Endodermal cell (in vitro differentiated cells): ENCODE data around the gene TMEM120B. TPM values are rescaled to one million over a fixed set of nuclear protein-coding genes. Genes with fewer than 3 reads are reported as not detected.
A peak's percentile ranks its signal among the peaks of the same experiment; 100 is the strongest.
"Not testable (repeated sequence)": the region's sequence is repeated elsewhere in the genome, so short reads cannot be mapped to it uniquely, and the experiment has no call there.

ENCODE experiments used
- DNase-seq: peaks from one replicate; pipeline ENCODE4 v3.0.0-alpha.2; 2017
- H3K27ac ChIP-seq: 2 replicates; pipeline ENCODE4 v1.5.1; 2013; ENCODE audit warnings: mild to moderate bottlenecking, low read depth, low read length, moderate library complexity
- H3K27me3 ChIP-seq: 2 replicates; pipeline ENCODE4 v1.6.1; 2013; ENCODE audit warnings: mild to moderate bottlenecking, low read length, moderate library complexity; ENCODE audit not compliant: insufficient read depth, control insufficient read depth, poor library complexity, severe bottlenecking
- H3K36me3 ChIP-seq: 2 replicates; pipeline ENCODE4 v1.7.0; 2013; ENCODE audit warnings: mild to moderate bottlenecking, low read length, moderate library complexity; ENCODE audit not compliant: control insufficient read depth, insufficient read depth
- H3K4me1 ChIP-seq: one replicate; pipeline ENCODE4 v1.7.0; 2013; ENCODE audit warnings: low read length; ENCODE audit not compliant: control insufficient read depth, insufficient read depth
- H3K4me3 ChIP-seq: 2 replicates; pipeline ENCODE4 v1.5.1; 2013; ENCODE audit warnings: mild to moderate bottlenecking, low read length, moderate library complexity
- H3K9ac ChIP-seq: 2 replicates; pipeline ENCODE4 v1.6.1; 2013; ENCODE audit warnings: mild to moderate bottlenecking, low read length, moderate library complexity; ENCODE audit not compliant: poor library complexity, severe bottlenecking; ENCODE audit errors: extremely low read depth
- H3K9me3 ChIP-seq: 2 replicates; pipeline ENCODE4 v1.6.1; 2013; ENCODE audit warnings: mild to moderate bottlenecking, low read length, moderate library complexity; ENCODE audit not compliant: control insufficient read depth
- H3K27ac Mint-ChIP-seq: 2 replicates; pipeline ENCODE4 v1.8.0; 2020; ENCODE audit warnings: mixed read lengths
- H3K27me3 Mint-ChIP-seq: 2 replicates; pipeline ENCODE4 v1.8.0; 2021; ENCODE audit warnings: mild to moderate bottlenecking, mixed read lengths; ENCODE audit not compliant: insufficient read depth
- H3K36me3 Mint-ChIP-seq: 2 replicates; pipeline ENCODE4 v1.8.0; 2020; ENCODE audit warnings: low read depth, mixed read lengths
- H3K4me1 Mint-ChIP-seq: 2 replicates; pipeline ENCODE4 v1.8.0; 2020; ENCODE audit warnings: mixed read lengths
- H3K4me3 Mint-ChIP-seq: 2 replicates; pipeline ENCODE4 v1.8.0; 2020; ENCODE audit warnings: mild to moderate bottlenecking, moderate library complexity, mixed read lengths
- H3K9me3 Mint-ChIP-seq: 2 replicates; pipeline ENCODE4 v1.8.0; 2020; ENCODE audit warnings: mild to moderate bottlenecking, mixed read lengths
- WGBS, 2 experiments: methylation state at CpG; one replicate each; pipeline versions ENCODE4 v1.1.5 to v1.1.7; 2013; ENCODE audit warnings: missing lambda C conversion rate in 2 of 2, mixed read lengths in 1 of 2; ENCODE audit not compliant: insufficient coverage in 1 of 2, insufficient read length in 1 of 2; 5-methylcytosine and 5-hydroxymethylcytosine counted together
- total RNA-seq, 2 donors: library from RNA; stranded (reverse); fragmentation: NEBNext Ultra II Directional in 1 of 2; extraction: Animal tissue kit (Norgen Biotek cat#: 25700) in 1 of 2; gene quantifications; 2 replicates in 1 of 2; 3 replicates in 1 of 2; pipeline ENCODE4 v1.2.1, GENCODE V29; 2021
- TF ChIP-seq, protein P1 (sequence below): fragments of 200-600 bp; sonication (generic); conservative IDR thresholded peaks from 2 replicates; pipeline ENCODE4 v1.5.0; 2021; ENCODE audit warnings: antibody characterized with exemption, mild to moderate bottlenecking

TMEM120B gene
- total RNA-seq, 2 donors from 2014 or later = 21.8 to 25.3 TPM

- H3K4me1 ChIP-seq = peaks cover 3% of the 10 kb centered on the region
- no peaks in the 10 kb centered on the region for H3K9me3 Mint-ChIP-seq
- peaks cover 24% of the 10 kb centered on the region for H3K4me1 Mint-ChIP-seq
- no peak overlapping the region for H3K4me3 Mint-ChIP-seq
- H3K27ac Mint-ChIP-seq = no peak overlapping the region
- no peaks in the 10 kb centered on the region for H3K27me3 ChIP-seq
- H3K9ac ChIP-seq = no peak overlapping the region
- H3K4me3 ChIP-seq = no peak overlapping the region
- TF ChIP-seq, protein P1, sequence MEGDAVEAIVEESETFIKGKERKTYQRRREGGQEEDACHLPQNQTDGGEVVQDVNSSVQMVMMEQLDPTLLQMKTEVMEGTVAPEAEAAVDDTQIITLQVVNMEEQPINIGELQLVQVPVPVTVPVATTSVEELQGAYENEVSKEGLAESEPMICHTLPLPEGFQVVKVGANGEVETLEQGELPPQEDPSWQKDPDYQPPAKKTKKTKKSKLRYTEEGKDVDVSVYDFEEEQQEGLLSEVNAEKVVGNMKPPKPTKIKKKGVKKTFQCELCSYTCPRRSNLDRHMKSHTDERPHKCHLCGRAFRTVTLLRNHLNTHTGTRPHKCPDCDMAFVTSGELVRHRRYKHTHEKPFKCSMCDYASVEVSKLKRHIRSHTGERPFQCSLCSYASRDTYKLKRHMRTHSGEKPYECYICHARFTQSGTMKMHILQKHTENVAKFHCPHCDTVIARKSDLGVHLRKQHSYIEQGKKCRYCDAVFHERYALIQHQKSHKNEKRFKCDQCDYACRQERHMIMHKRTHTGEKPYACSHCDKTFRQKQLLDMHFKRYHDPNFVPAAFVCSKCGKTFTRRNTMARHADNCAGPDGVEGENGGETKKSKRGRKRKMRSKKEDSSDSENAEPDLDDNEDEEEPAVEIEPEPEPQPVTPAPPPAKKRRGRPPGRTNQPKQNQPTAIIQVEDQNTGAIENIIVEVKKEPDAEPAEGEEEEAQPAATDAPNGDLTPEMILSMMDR = no peak
- 92 to 93% methylated on average over 2 to 5 of the region's 5 CpGs for WGBS, 2 experiments
- H3K27ac ChIP-seq = no peak overlapping the region
- no peaks in the 10 kb centered on the region for H3K36me3 ChIP-seq
- no peaks in the 10 kb centered on the region for H3K36me3 Mint-ChIP-seq
- peak; percentile 77 for DNase-seq
- H3K27me3 Mint-ChIP-seq = no peaks in the 10 kb centered on the region
- H3K9me3 ChIP-seq = no peaks in the 10 kb centered on the region
Measured at GRCh38 chr12:121676190-121676589, 36.4 kb upstream of the TMEM120B start.

DNA sequence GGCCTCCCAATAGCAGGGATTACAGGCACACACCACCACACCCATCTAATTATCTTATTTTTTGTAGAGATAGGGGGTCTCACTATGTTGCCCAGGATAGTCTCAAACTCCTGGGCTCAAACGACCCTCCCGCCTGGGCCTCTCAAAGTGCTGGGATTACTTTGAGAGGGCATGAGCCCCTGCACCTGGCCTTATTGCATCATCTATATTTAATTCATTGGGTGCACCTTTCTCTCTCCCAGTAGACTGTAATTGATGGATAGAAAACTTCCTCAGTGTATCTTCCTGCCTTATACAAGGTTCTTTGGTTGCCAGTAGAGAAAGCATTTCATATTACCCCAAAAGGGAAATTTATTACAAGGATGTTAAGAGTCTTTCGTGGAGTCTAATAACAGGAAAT, 34.2 kb upstream of the TMEM120B start:
- DNase-seq = no peak
- no peak overlapping the region for H3K9ac ChIP-seq
- no peak overlapping the region for H3K4me3 ChIP-seq
- TF ChIP-seq, protein P1 = no peak
- Mint-ChIP-seq H3K27me3 (no peaks in the 10 kb centered on the region), H3K36me3 (no peaks in the 10 kb centered on the region), H3K4me1 (peaks cover 21% of the 10 kb centered on the region), H3K9me3 (no peaks in the 10 kb centered on the region), H3K4me3 (no peak overlapping the region), H3K27ac (peak overlapping the region; percentile 84)
- WGBS, 2 experiments = 93 to 100% methylated on average over 3 of the region's 3 CpGs
- H3K9me3 ChIP-seq = no peaks in the 10 kb centered on the region
- H3K27ac ChIP-seq = no peak overlapping the region
- peaks cover 3% of the 10 kb centered on the region for H3K4me1 ChIP-seq
- no peaks in the 10 kb centered on the region for H3K27me3 ChIP-seq
- no peaks in the 10 kb centered on the region for H3K36me3 ChIP-seq

DNA sequence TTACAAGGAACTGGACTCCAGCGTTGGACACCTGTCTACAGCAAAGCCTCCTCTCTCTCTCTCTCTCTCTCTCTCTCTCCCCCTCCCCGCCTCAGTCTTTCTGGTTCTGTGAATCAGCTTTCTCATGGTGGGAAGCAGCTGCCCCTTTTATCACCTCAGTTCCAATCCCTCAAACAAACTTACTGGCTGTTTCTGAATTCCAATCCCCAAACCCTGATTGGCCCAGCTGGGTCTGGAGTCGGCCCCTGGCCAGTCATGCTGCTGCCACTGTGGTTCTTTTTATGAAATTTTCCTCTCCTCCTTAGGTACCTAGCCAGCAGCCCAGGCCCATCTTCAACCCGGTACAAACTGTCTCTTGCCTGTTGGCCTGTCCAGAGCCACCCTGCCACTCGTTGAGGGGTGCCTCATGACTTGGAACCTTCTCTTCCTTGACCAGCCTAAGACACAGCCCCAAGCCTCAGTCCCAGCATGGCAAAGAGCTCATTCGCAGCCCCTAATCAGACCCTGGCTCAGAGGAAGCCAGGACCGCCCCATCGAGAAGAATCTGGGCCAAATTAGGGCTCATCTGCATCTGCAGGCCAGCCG, 33.7 kb upstream of the TMEM120B start:
- Mint-ChIP-seq H3K27ac (peak overlapping the region; percentile 84), H3K9me3 (no peaks in the 10 kb centered on the region), H3K4me1 (peaks cover 19% of the 10 kb centered on the region), H3K36me3 (no peaks in the 10 kb centered on the region), H3K27me3 (no peaks in the 10 kb centered on the region), H3K4me3 (no peak overlapping the region)
- no peak overlapping the region for H3K9ac ChIP-seq
- TF ChIP-seq, protein P1 = no peak
- H3K4me3 ChIP-seq = no peak overlapping the region
- no peaks in the 10 kb centered on the region for H3K36me3 ChIP-seq
- H3K27me3 ChIP-seq = no peaks in the 10 kb centered on the region
- no peaks in the 10 kb centered on the region for H3K9me3 ChIP-seq
- 78 to 79% methylated on average over 6 to 9 of the region's 9 CpGs for WGBS, 2 experiments
- H3K27ac ChIP-seq = no peak overlapping the region
- peak; percentile 84 for DNase-seq
- H3K4me1 ChIP-seq = peaks cover 3% of the 10 kb centered on the region

- not testable (repeated sequence) for H3K36me3 Mint-ChIP-seq
- peak overlapping the region; percentile 84 for H3K27ac Mint-ChIP-seq
Measured at GRCh38 chr12:121679661-121680197, 32.8 kb upstream of the TMEM120B start.

More at GRCh38 chr12:121679661-121680197, 32.8 kb upstream of the TMEM120B start:
- H3K27me3 ChIP-seq, H3K9me3 Mint-ChIP-seq, H3K4me1 ChIP-seq, H3K27ac ChIP-seq, DNase-seq, H3K4me3 Mint-ChIP-seq, H3K4me3 ChIP-seq, H3K36me3 ChIP-seq, H3K9ac ChIP-seq, H3K9me3 ChIP-seq, H3K27me3 Mint-ChIP-seq: not testable (repeated sequence)
- whole genome bisulfite sequencing, 2 experiments = 93 to 97% methylated on average over 10 to 13 of the region's 13 CpGs
- H3K4me1 Mint-ChIP-seq = peaks cover 19% of the 10 kb centered on the region
